ENCODE data around the gene TM2D3. TPM values are rescaled to one million over a fixed set of nuclear protein-coding genes. Genes with fewer than 3 reads are reported as not detected.

Gene TM2D3
- total RNA-seq, 2 experiments from 2014 or later = 37.8 to 38.5 TPM

DNA sequence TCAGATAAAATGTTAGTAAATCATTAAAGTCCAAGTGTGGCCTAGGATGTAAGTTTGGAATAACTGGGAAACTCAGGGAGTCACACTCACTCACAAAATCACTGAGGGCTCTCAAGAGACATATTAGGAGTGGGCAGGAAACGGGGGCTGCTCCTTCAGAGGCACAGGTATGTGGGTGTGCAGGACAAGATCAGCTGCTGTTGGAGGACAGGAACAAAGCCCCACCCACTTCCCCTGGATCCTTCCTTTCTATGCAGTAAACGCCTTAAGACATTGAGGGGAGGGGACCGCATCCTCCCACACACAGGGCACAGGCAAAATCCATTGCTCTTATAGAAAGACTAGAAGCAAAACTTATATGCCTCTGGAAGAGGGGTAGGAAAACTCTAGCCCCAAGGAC, 30.2 kb downstream of the TM2D3 start:
- ChIA-PET CTCF (interaction anchor here (0.8 kb wide), 1 partner anchor 19 kb away, joined by 4 read pairs; no protein-coding TSS in a partner anchor), POLR2A (no interaction called here)
- no peak for ATAC-seq
- no peak for DNase-seq
- Mint-ChIP-seq H3K9me3 (peaks cover 2% of the 10 kb centered on the region), H3K27me3 (no peaks in the 10 kb centered on the region), H3K27ac (no peak overlapping the region), H3K4me3 (no peak overlapping the region), H3K36me3 (ENCODE audit: low read depth) (peaks cover 30% of the 10 kb centered on the region), H3K4me1 (ENCODE audit: low read depth) (peaks cover 38% of the 10 kb centered on the region)
- TF ChIP-seq CTCF (IDR thresholded peaks at IDR 0.05) = no peak
- intact Hi-C loops (cut with micrococcal nuclease) = no loop called here

- H3K9me3 Mint-ChIP-seq = peaks cover 2% of the 10 kb centered on the region
Measured at GRCh38 chr15:101620671-101621070, 31.5 kb downstream of the TM2D3 start.

DNA sequence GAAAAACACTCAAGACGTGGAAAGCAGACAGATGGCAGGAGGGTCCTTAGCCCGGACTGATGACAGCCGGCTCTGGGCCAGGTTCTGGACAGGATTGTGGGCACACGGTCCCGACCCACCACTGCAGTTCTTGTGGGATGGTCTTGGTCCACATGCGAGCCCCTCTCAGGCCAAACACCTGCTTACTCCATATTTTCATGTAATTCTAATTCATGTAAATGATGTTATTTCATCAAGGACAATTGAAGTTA, 32.6 kb downstream of the TM2D3 start:
- POLR2A ChIA-PET = no interaction called here
- H3K4me1 Mint-ChIP-seq (ENCODE audit: low read depth) = peaks cover 36% of the 10 kb centered on the region
- ATAC-seq (no peak), DNase-seq (no peak)
- no peak for TF ChIP-seq CTCF (IDR thresholded peaks at IDR 0.05)
- H3K27ac Mint-ChIP-seq = no peak overlapping the region
- peaks cover 25% of the 10 kb centered on the region for H3K36me3 Mint-ChIP-seq (ENCODE audit: low read depth)
- peaks cover 2% of the 10 kb centered on the region for H3K9me3 Mint-ChIP-seq
- CTCF ChIA-PET = no interaction called here
- H3K4me3 Mint-ChIP-seq = no peak overlapping the region
- intact Hi-C loops (cut with micrococcal nuclease) = no loop called here
- H3K27me3 Mint-ChIP-seq = no peaks in the 10 kb centered on the region

More at GRCh38 chr15:101620671-101621070, 31.5 kb downstream of the TM2D3 start:
- Mint-ChIP-seq H3K27me3 (no peaks in the 10 kb centered on the region), H3K4me3 (no peak overlapping the region), H3K36me3 (ENCODE audit: low read depth) (peaks cover 28% of the 10 kb centered on the region), H3K4me1 (ENCODE audit: low read depth) (peaks cover 41% of the 10 kb centered on the region), H3K27ac (no peak overlapping the region)
- no peak for TF ChIP-seq CTCF (IDR thresholded peaks at IDR 0.05)
- ChIA-PET CTCF (interaction anchor here (1.0 kb wide), 1 partner anchor 20 kb away, joined by 5 read pairs; no protein-coding TSS in a partner anchor), POLR2A (interaction anchor here (0.6 kb wide), 1 partner anchor 31 kb away, joined by 3 read pairs; no protein-coding TSS in a partner anchor)
- DNase-seq (no peak), ATAC-seq (no peak)
- intact Hi-C loops (cut with micrococcal nuclease) = no loop called here

DNA sequence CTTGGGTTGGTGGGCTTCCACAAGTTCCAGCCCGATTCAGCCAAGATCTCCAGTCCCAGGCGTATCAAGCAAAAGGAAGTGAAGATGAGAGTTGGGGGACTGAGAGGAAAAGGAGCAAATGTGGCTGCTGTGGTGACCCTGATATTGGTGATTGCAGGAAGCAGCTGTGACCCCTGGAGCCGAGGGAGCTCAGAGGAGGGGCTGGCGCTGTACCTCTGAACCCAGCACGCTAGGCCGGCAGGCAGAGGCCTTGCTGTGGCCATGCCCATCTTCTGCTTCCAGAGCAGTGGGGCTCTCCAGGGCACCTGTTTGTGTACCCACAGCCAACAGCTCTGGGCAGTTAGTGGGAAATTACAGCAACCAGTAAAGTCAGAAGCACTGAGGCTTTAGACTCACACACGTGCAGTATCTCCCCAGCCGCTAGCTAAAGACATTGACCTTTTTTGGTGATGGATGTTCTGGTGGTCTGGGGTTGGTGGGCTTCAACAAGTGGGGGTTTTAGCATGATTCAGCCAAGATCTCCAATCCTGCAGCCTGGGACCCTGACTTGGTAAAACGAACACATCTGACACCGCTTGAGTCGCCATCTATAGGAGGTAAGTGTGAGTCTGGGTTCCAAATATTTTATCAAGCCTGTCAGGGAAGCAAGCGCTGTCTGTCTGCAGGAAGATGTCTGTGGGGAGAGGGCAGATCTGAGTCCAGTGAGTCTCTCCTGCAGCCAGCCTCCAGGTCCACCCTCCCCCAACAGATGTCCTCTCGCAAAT, 33.1 kb downstream of the TM2D3 start:
- Mint-ChIP-seq H3K4me1 (ENCODE audit: low read depth) (peaks cover 31% of the 10 kb centered on the region), H3K4me3 (no peak overlapping the region), H3K27ac (no peak overlapping the region), H3K27me3 (no peaks in the 10 kb centered on the region), H3K36me3 (ENCODE audit: low read depth) (peaks cover 20% of the 10 kb centered on the region), H3K9me3 (peaks cover under 1% of the 10 kb centered on the region)
- ChIA-PET POLR2A (no interaction called here), CTCF (no interaction called here)
- intact Hi-C loops (cut with micrococcal nuclease) = no loop called here
- TF ChIP-seq CTCF (IDR thresholded peaks at IDR 0.05) = no peak
- ATAC-seq (no peak), DNase-seq (no peak)

- intact Hi-C loops (cut with micrococcal nuclease) = no loop called here
- TF ChIP-seq CTCF (IDR thresholded peaks at IDR 0.05) = no peak
- Mint-ChIP-seq H3K27ac (no peak overlapping the region), H3K36me3 (ENCODE audit: low read depth) (peaks cover 12% of the 10 kb centered on the region), H3K9me3 (no peaks in the 10 kb centered on the region), H3K4me3 (no peak overlapping the region), H3K4me1 (ENCODE audit: low read depth) (peaks cover 23% of the 10 kb centered on the region), H3K27me3 (no peaks in the 10 kb centered on the region)
- ChIA-PET POLR2A (no interaction called here), CTCF (interaction anchor here (0.8 kb wide), 1 partner anchor 25 kb away, joined by 3 read pairs; no protein-coding TSS in a partner anchor)
- no peak for DNase-seq
- ATAC-seq = no peak
Measured at GRCh38 chr15:101618076-101618475, 34.1 kb downstream of the TM2D3 start.

Measured in activated CD8-positive, alpha-beta T cell treated with anti-CD3 and anti-CD28 coated beads for 36 hours (primary cell).